ENCODE data around the gene ARHGAP6. TPM values are rescaled to one million over a fixed set of nuclear protein-coding genes. Genes with fewer than 3 reads are reported as not detected.

The ARHGAP6 gene
- total RNA-seq, 1 experiment from 2014 or later: 0.50 TPM

DNA sequence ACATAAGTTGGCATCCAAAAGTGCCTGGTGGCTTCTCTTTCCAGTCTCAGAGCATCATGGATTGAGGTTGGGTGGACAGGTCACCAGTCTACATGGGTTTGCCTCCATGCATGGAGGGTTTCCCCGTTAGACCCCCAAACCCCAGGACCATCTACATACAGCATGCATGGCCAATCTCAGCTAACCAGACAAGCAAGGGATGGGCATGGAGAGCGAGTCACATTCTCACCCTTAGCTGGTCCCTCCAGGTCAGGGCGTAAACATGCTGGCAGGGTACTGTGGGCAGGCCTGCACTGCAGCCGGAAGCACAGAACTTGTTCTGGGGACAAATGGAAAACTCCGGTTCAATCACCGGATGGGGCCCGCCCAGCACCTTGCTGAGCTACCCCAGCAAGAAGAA lies 517.3 kb downstream of the ARHGAP6 start:
- ChIA-PET CTCF (no interaction called here), POLR2A (no interaction called here)
- H3K9me3 ChIP-seq: no peaks in the 10 kb centered on the region
- TF ChIP-seq, protein P1, sequence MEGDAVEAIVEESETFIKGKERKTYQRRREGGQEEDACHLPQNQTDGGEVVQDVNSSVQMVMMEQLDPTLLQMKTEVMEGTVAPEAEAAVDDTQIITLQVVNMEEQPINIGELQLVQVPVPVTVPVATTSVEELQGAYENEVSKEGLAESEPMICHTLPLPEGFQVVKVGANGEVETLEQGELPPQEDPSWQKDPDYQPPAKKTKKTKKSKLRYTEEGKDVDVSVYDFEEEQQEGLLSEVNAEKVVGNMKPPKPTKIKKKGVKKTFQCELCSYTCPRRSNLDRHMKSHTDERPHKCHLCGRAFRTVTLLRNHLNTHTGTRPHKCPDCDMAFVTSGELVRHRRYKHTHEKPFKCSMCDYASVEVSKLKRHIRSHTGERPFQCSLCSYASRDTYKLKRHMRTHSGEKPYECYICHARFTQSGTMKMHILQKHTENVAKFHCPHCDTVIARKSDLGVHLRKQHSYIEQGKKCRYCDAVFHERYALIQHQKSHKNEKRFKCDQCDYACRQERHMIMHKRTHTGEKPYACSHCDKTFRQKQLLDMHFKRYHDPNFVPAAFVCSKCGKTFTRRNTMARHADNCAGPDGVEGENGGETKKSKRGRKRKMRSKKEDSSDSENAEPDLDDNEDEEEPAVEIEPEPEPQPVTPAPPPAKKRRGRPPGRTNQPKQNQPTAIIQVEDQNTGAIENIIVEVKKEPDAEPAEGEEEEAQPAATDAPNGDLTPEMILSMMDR (IDR thresholded peaks at IDR 0.05; ENCODE audit: insufficient read depth in 1 of 2, low read depth in 1 of 2, low read length in 1 of 2, severe bottlenecking in 1 of 2, unreplicated experiment in 1 of 2): no peak
- no peaks in the 10 kb centered on the region for H3K27me3 Mint-ChIP-seq (ENCODE audit: insufficient read depth, unreplicated experiment)
- DNase-seq: no peak
- peaks cover 12% of the 10 kb centered on the region for H3K4me1 Mint-ChIP-seq (ENCODE audit: low read depth, unreplicated experiment)
- no peak overlapping the region for H3K4me3 ChIP-seq (ENCODE audit: low read depth, low read length)
- H3K27ac Mint-ChIP-seq (ENCODE audit: unreplicated experiment): no peak overlapping the region
- H3K27me3 ChIP-seq (replicated peaks; ENCODE audit: control insufficient read depth, insufficient read depth, low read length): no peaks in the 10 kb centered on the region
- no peaks in the 10 kb centered on the region for H3K36me3 ChIP-seq (ENCODE audit: control insufficient read depth, insufficient read depth, low read length)
- H3K4me3 Mint-ChIP-seq (ENCODE audit: unreplicated experiment): no peak overlapping the region
- no peaks in the 10 kb centered on the region for H3K36me3 Mint-ChIP-seq (ENCODE audit: insufficient read depth, unreplicated experiment)
- no TSS peak for BruUV-seq (replicated peaks)
- intact Hi-C loops (cut with micrococcal nuclease; ENCODE audit: unreplicated experiment): loop anchor here (10.0 kb wide), 1 partner anchor 626 kb away; no protein-coding TSS in a partner anchor
- no peaks in the 10 kb centered on the region for H3K9me3 Mint-ChIP-seq (ENCODE audit: unreplicated experiment)
- peaks cover 4% of the 10 kb centered on the region for H3K4me1 ChIP-seq

- Mint-ChIP-seq H3K4me3 (ENCODE audit: unreplicated experiment) (no peak overlapping the region), H3K9me3 (ENCODE audit: unreplicated experiment) (no peaks in the 10 kb centered on the region), H3K4me1 (ENCODE audit: low read depth, unreplicated experiment) (peaks cover 9% of the 10 kb centered on the region), H3K27me3 (ENCODE audit: insufficient read depth, unreplicated experiment) (no peaks in the 10 kb centered on the region), H3K36me3 (ENCODE audit: insufficient read depth, unreplicated experiment) (no peaks in the 10 kb centered on the region), H3K27ac (ENCODE audit: unreplicated experiment) (no peak overlapping the region)
- no peaks in the 10 kb centered on the region for H3K36me3 ChIP-seq (ENCODE audit: control insufficient read depth, insufficient read depth, low read length)
- H3K9me3 ChIP-seq: no peaks in the 10 kb centered on the region
- H3K4me3 ChIP-seq (ENCODE audit: low read depth, low read length): no peak overlapping the region
- H3K27me3 ChIP-seq (replicated peaks; ENCODE audit: control insufficient read depth, insufficient read depth, low read length): no peaks in the 10 kb centered on the region
- DNase-seq: no peak
- intact Hi-C loops (cut with micrococcal nuclease; ENCODE audit: unreplicated experiment): loop anchor here (2.0 to 10.0 kb wide), 2 partner anchors 114 to 628 kb away; no protein-coding TSS in a partner anchor
- no peaks in the 10 kb centered on the region; the same call in 1 of the 2 replicates for H3K4me1 ChIP-seq
- CTCF ChIA-PET: no interaction called here
- TF ChIP-seq, protein P1 (IDR thresholded peaks at IDR 0.05; ENCODE audit: insufficient read depth in 1 of 2, low read depth in 1 of 2, low read length in 1 of 2, severe bottlenecking in 1 of 2, unreplicated experiment in 1 of 2): no peak
- no TSS peak for BruUV-seq (replicated peaks)
- POLR2A ChIA-PET: no interaction called here
Observed at GRCh38 chrX:11146411-11146810, 519.3 kb downstream of the ARHGAP6 start.

GRCh38 chrX:11143931-11144678 lies 521.6 kb downstream of the ARHGAP6 start:
- TF ChIP-seq, protein P1 (IDR thresholded peaks at IDR 0.05; ENCODE audit: insufficient read depth in 1 of 2, low read depth in 1 of 2, low read length in 1 of 2, severe bottlenecking in 1 of 2, unreplicated experiment in 1 of 2): peak; percentile 39 to 52
- Histone ChIP-seq H3K4me3 (ENCODE audit: low read depth, low read length) (no peak overlapping the region), H3K36me3 (ENCODE audit: control insufficient read depth, insufficient read depth, low read length) (no peaks in the 10 kb centered on the region), H3K9me3 (no peaks in the 10 kb centered on the region), H3K27me3 (replicated peaks; ENCODE audit: control insufficient read depth, insufficient read depth, low read length) (no peaks in the 10 kb centered on the region), H3K4me1 (no peaks in the 10 kb centered on the region)
- BruUV-seq (replicated peaks): no TSS peak
- no peak overlapping the region for H3K4me3 Mint-ChIP-seq (ENCODE audit: unreplicated experiment)
- intact Hi-C loops (cut with micrococcal nuclease; ENCODE audit: unreplicated experiment): loop anchor here (1.0 to 10.0 kb wide), 7 partner anchors 181 to 631 kb away; no protein-coding TSS in a partner anchor
- no peaks in the 10 kb centered on the region for H3K9me3 Mint-ChIP-seq (ENCODE audit: unreplicated experiment)
- ChIA-PET POLR2A (no interaction called here), CTCF (interaction anchor here (1.9 kb wide), 1 partner anchor 388 kb away, joined by 5 read pairs; no protein-coding TSS in a partner anchor)
- H3K27ac Mint-ChIP-seq (ENCODE audit: unreplicated experiment): no peak overlapping the region
- peaks cover 6% of the 10 kb centered on the region for H3K4me1 Mint-ChIP-seq (ENCODE audit: low read depth, unreplicated experiment)
- DNase-seq: peak; percentile 56 to 69
- no peaks in the 10 kb centered on the region for H3K27me3 Mint-ChIP-seq (ENCODE audit: insufficient read depth, unreplicated experiment)
- no peaks in the 10 kb centered on the region for H3K36me3 Mint-ChIP-seq (ENCODE audit: insufficient read depth, unreplicated experiment)
